ENCODE results near the gene SNX8. TPM values are rescaled to one million over a fixed set of nuclear protein-coding genes. Genes with fewer than 3 reads are reported as not detected.

The SNX8 gene
- total and polyA plus RNA-seq, 2 of the 4 experiments (the other 2 are of a cell fraction), result 7.7 to 55.9 TPM

DNA sequence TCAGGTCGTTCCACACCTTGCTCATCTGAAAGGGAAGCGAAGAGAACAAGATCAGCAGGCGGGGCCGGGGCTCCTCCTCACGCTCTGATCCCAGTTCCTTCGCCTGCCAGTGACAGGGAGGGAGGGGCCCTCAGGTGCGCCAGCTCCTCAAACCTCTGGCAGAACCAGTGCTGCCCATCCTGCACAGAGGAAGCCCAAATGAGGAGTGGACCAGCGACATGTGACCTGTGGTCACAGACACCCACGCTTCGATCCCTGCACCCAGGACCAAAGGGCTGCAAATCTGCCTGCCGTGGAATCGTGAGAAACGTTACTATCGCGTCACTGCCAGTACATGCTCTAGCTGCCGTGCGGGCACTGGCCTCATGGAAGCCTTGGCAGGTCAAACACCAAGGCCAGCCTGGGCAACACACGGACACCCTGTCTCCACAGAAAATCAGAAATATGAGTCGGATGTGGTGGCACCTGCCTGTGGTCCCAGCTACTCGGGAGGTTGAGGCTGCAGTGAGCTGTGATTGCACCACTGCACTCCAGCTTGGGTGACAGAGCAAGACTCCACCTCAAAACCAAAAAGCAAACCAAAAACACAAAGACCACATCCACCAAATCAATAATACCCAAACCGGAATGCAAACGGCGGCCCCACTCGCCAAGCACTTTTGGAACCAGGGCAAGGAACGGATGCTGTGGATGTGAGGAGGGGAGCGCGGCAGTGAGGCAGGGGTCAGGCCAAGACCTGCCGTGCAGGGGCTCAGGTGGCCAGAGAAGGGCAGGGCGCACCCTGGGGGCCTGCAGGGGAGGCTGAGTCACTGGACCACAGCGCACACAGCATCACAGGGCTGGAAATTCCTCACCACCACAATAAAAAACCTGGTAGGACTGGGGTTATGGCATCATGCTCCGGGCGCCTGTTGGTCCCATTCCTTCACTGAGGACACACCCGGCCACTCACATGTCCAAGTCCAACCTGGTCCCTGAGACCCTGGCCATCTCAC is 58.8 kb downstream of the SNX8 start:
- H4K20me1 ChIP-seq (ENCODE audit: insufficient read depth, low read length), result peaks cover 1% of the 10 kb centered on the region; the same call in 1 of the 2 replicates
- DNase-seq, result no peak
- H2BK5ac ChIP-seq (ENCODE audit: low read depth, low read length, poor library complexity, severe bottlenecking), result no peak overlapping the region
- dilution Hi-C loops (cut with HindIII; ENCODE audit: low sequenced_read_pairs, unreplicated experiment), result no loop called here
- H3K79me1 ChIP-seq (ENCODE audit: low read depth in 1 of 2, low read length in 2 of 2), result peaks cover 0 to 20% of the 10 kb centered on the region in 2 experiments; a peak in 1 of 4 replicates
- BruUV-seq (replicated peaks), result no TSS peak
- H4K5ac ChIP-seq (ENCODE audit: low read depth, low read length), result no peak overlapping the region
- no peak overlapping the region; the same call in 1 of the 2 replicates for H2AK5ac ChIP-seq (ENCODE audit: low read depth, low read length)
- no peak overlapping the region for H3K4ac ChIP-seq (ENCODE audit: low read depth, low read length)
- no peaks in the 10 kb centered on the region for H3K27me3 ChIP-seq (ENCODE audit: control insufficient read depth, insufficient read depth, low read length)
- TF ChIP-seq FOS (IDR thresholded peaks at IDR 0.05; ENCODE audit: low read depth, low read length), result no peak
- TF ChIP-seq MAFK (IDR thresholded peaks at IDR 0.05; ENCODE audit: low read depth, low read length), result no peak
- TF ChIP-seq CEBPB (IDR thresholded peaks at IDR 0.05; ENCODE audit: low read depth, low read length), result no peak
- no peak for TF ChIP-seq RAD21 (IDR thresholded peaks at IDR 0.05; ENCODE audit: low read length)
- no peak for TF ChIP-seq NFE2L2 (IDR thresholded peaks at IDR 0.05; ENCODE audit: low read depth, low read length)
- no peak for TF ChIP-seq RFX5 (IDR thresholded peaks at IDR 0.05; ENCODE audit: low read depth, low read length)
- no peak for TF ChIP-seq SMC3 (IDR thresholded peaks at IDR 0.05; ENCODE audit: low read depth, low read length)
- no peak for TF ChIP-seq CHD1 (IDR thresholded peaks at IDR 0.05; ENCODE audit: low read depth, low read length)
- TF ChIP-seq, protein P1, sequence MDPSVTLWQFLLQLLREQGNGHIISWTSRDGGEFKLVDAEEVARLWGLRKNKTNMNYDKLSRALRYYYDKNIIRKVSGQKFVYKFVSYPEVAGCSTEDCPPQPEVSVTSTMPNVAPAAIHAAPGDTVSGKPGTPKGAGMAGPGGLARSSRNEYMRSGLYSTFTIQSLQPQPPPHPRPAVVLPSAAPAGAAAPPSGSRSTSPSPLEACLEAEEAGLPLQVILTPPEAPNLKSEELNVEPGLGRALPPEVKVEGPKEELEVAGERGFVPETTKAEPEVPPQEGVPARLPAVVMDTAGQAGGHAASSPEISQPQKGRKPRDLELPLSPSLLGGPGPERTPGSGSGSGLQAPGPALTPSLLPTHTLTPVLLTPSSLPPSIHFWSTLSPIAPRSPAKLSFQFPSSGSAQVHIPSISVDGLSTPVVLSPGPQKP (IDR thresholded peaks at IDR 0.05; ENCODE audit: borderline replicate concordance, low read depth, low read length), result no peak
- no peak for TF ChIP-seq BHLHE40 (IDR thresholded peaks at IDR 0.05; ENCODE audit: low read depth, low read length)
- no peak overlapping the region for H3K27ac ChIP-seq (ENCODE audit: insufficient read depth, low read length)
- H3K4me1 ChIP-seq (ENCODE audit: control insufficient read depth, insufficient read depth, low read length), result no peaks in the 10 kb centered on the region
- H4K91ac ChIP-seq (ENCODE audit: insufficient read depth, low read depth, low read length), result no peak overlapping the region
- in situ Hi-C loops (cut with MboI; ENCODE audit: low sequenced_read_pairs), result no loop called here
- H3K14ac ChIP-seq (replicated peaks; ENCODE audit: low read depth, low read length), result no peak overlapping the region
- no peak overlapping the region for H2AFZ ChIP-seq (replicated peaks; ENCODE audit: low read length, poor library complexity)
- no peak overlapping the region for H2BK120ac ChIP-seq (ENCODE audit: low read depth, low read length)
- no peak overlapping the region for H3K4me3 ChIP-seq (ENCODE audit: insufficient read depth, low read depth, low read length)
- ChIA-PET CTCF (no interaction called here), POLR2A (ENCODE audit: unreplicated experiment) (no interaction called here)
- H4K8ac ChIP-seq (ENCODE audit: low read depth in 2 of 2, low read length in 2 of 2), result no peak overlapping the region
- intact Hi-C loops (cut with micrococcal nuclease), result no loop called here
- no peak overlapping the region for H3K9ac ChIP-seq (ENCODE audit: low read depth, low read length)
- 0 out of 2 replicates have a peak, but pooled peaks cover 3% of the 10 kb centered on the region for H3K9me1 ChIP-seq (ENCODE audit: insufficient read depth, low read length)
- H3K9me3 ChIP-seq (ENCODE audit: control insufficient read depth, insufficient read depth, low read length), result no peaks in the 10 kb centered on the region
- H3K4me2 ChIP-seq (ENCODE audit: low read depth, low read length), result no peak overlapping the region
- ATAC-seq (ENCODE audit: low read depth), result no peak
- H3K56ac ChIP-seq (ENCODE audit: extremely low read depth, insufficient read depth, low read length), result no peak overlapping the region
- no peak overlapping the region for H3K23ac ChIP-seq (ENCODE audit: low read depth, low read length)
- H3K36me3 ChIP-seq (ENCODE audit: control insufficient read depth, insufficient read depth, low read length), result peaks cover 23% of the 10 kb centered on the region
- H2BK15ac ChIP-seq (ENCODE audit: low read depth, low read length), result no peak overlapping the region
- H2BK20ac ChIP-seq (ENCODE audit: low read depth, low read length), result no peak overlapping the region
- 94% methylated on average over 23 of the region's 33 CpGs; no CpG with 5 or more reads in 1 of the 2 experiments for WGBS, 2 experiments (ENCODE audit: extremely low coverage in 2 of 2, insufficient read length in 1 of 2)
- H2AK9ac ChIP-seq (replicated peaks; ENCODE audit: low read depth, low read length, poor library complexity), result no peak overlapping the region
- no peak overlapping the region for H3K18ac ChIP-seq (ENCODE audit: low read depth, low read length)

Measured in IMR-90 (cell line).